ENCODE data around the gene PARD3B. TPM values are rescaled to one million over a fixed set of nuclear protein-coding genes. Genes with fewer than 3 reads are reported as not detected.

Gene PARD3B
- total RNA-seq, 1 experiment from 2014 or later, result 6.4 TPM

GRCh38 chr2:204849892-204850291 is 304.6 kb downstream of the PARD3B start:
- Histone ChIP-seq H3K9ac (ENCODE audit: extremely low read depth, insufficient read length, low read length) (no peak overlapping the region), H3T11ph (ENCODE audit: low read length) (no peak overlapping the region), H3K4ac (ENCODE audit: low read depth, low read length) (no peak overlapping the region), H4K20me1 (ENCODE audit: control insufficient read depth, insufficient read depth, insufficient read length) (no peaks in the 10 kb centered on the region), H3K79me2 (ENCODE audit: insufficient read depth, low read length) (no peaks in the 10 kb centered on the region), H4K8ac (replicated peaks; ENCODE audit: insufficient read length, low read depth, low read length) (no peak overlapping the region), H2BK15ac (ENCODE audit: low read depth, low read length) (no peak overlapping the region), H3K18ac (ENCODE audit: insufficient read length, low read depth, low read length) (no peak overlapping the region), H3K23me2 (ENCODE audit: insufficient read length, low read depth, low read length, poor library complexity, severe bottlenecking) (no peaks in the 10 kb centered on the region), H2AFZ (ENCODE audit: low read length) (no peak overlapping the region), H3K27me3 (ENCODE audit: insufficient read depth, low read length) (no peaks in the 10 kb centered on the region), H4K5ac (ENCODE audit: insufficient read length, low read depth, low read length) (no peak overlapping the region), H2AK5ac (ENCODE audit: insufficient read length, low read length) (no peak overlapping the region), H2BK120ac (ENCODE audit: low read depth, low read length, poor library complexity, severe bottlenecking) (no peak overlapping the region), H3K56ac (ENCODE audit: insufficient read length, low read depth, low read length) (no peak overlapping the region), H2BK12ac (ENCODE audit: insufficient read length, low read depth, low read length) (no peak overlapping the region), H3K4me2 (ENCODE audit: insufficient read depth, insufficient read length, low read length) (no peak overlapping the region), H4K91ac (ENCODE audit: insufficient read length, low read depth, low read length) (no peak overlapping the region), H2BK5ac (ENCODE audit: insufficient read length, low read length) (no peak overlapping the region), H3K79me1 (ENCODE audit: insufficient read depth, low read depth, low read length, poor library complexity, severe bottlenecking) (no peaks in the 10 kb centered on the region), H3K14ac (ENCODE audit: insufficient read depth, low read length) (no peak overlapping the region), H2BK20ac (ENCODE audit: low read depth, low read length, poor library complexity, severe bottlenecking) (no peak overlapping the region), H3K23ac (ENCODE audit: insufficient read length, low read depth, low read length) (no peak overlapping the region), H3K4me1 (ENCODE audit: insufficient read depth, low read length) (no peaks in the 10 kb centered on the region; the same call in 1 of the 2 replicates), H3K9me3 (ENCODE audit: control insufficient read depth, low read depth, low read length) (no peaks in the 10 kb centered on the region), H3K27ac (ENCODE audit: insufficient read length, low read depth, low read length) (no peak overlapping the region)
- WGBS (ENCODE audit: extremely low coverage, insufficient read length, low lambda C conversion rate), result no CpG with 5 or more reads among the region's 3 CpGs
- DNase-seq, result no peak
- Mint-ChIP-seq H3K27me3 (ENCODE audit: low read depth) (no peaks in the 10 kb centered on the region), H3K9me3 (no peaks in the 10 kb centered on the region), H3K4me1 (peaks cover 0 to 3% of the 10 kb centered on the region in 2 experiments; a peak in 2 of 4 replicates), H3K36me3 (ENCODE audit: insufficient read depth in 1 of 3, low read depth in 3 of 3) (no peaks in the 10 kb centered on the region), H3K4me3 (no peak overlapping the region), H3K27ac (no peak overlapping the region)
- TF ChIP-seq CTCF (conservative IDR thresholded peaks at IDR 0.05), result no peak

All from H9 (cell line).